Measurements from ENCODE around the gene FLYWCH1. TPM values are rescaled to one million over a fixed set of nuclear protein-coding genes. Genes with fewer than 3 reads are reported as not detected.

Gene FLYWCH1
- total RNA-seq, 2 donors from 2014 or later = 18.5 to 28.4 TPM

- DNase-seq = no peak
These were observed 73.7 kb downstream of the FLYWCH1 start for GRCh38 chr16:2985462-2985861.

DNA sequence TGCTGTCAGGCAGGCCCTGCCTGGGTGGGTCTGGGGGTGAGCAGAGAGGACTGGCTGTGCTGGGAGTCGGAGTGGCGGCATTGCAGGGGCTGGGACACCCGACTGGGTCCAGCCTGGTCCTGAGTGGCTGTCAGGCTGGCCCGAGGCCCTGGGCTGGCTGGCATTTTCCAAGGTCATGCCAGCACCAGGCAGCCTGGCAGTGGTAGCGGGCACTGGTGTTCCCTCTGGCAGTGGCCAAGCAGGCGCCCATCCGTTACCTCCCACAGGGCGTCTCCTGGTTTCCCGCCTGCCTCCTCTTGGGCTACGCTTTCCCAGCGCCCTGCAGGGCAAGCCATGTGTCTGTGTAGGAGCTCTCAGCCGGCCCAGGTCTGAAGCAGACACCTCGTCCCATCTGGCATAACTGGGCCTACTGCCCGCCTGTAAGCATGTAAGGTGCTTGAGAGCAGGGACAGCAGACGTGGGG is 74.2 kb downstream of the FLYWCH1 start:
- Histone ChIP-seq H3K36me3 (no peaks in the 10 kb centered on the region), H3K4me1 (peaks cover 3% of the 10 kb centered on the region), H3K27ac (no peak overlapping the region), H3K9me3 (no peaks in the 10 kb centered on the region), H3K27me3 (no peaks in the 10 kb centered on the region), H3K9ac (ENCODE audit: low read depth in 2 of 2, low read length in 2 of 2) (no peak overlapping the region), H3K4me3 (no peak overlapping the region)
- TF ChIP-seq, protein P1, sequence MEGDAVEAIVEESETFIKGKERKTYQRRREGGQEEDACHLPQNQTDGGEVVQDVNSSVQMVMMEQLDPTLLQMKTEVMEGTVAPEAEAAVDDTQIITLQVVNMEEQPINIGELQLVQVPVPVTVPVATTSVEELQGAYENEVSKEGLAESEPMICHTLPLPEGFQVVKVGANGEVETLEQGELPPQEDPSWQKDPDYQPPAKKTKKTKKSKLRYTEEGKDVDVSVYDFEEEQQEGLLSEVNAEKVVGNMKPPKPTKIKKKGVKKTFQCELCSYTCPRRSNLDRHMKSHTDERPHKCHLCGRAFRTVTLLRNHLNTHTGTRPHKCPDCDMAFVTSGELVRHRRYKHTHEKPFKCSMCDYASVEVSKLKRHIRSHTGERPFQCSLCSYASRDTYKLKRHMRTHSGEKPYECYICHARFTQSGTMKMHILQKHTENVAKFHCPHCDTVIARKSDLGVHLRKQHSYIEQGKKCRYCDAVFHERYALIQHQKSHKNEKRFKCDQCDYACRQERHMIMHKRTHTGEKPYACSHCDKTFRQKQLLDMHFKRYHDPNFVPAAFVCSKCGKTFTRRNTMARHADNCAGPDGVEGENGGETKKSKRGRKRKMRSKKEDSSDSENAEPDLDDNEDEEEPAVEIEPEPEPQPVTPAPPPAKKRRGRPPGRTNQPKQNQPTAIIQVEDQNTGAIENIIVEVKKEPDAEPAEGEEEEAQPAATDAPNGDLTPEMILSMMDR (IDR thresholded peaks at IDR 0.05) = no peak
- no peak for DNase-seq
- intact Hi-C loops (cut with DNase I) = no loop called here

More at GRCh38 chr16:2985462-2985861, 73.7 kb downstream of the FLYWCH1 start:
- no peaks in the 10 kb centered on the region for H3K36me3 ChIP-seq
- H3K9me3 ChIP-seq = no peaks in the 10 kb centered on the region
- peaks cover 3% of the 10 kb centered on the region for H3K4me1 ChIP-seq
- intact Hi-C loops (cut with DNase I) = no loop called here
- H3K27ac ChIP-seq = no peak overlapping the region
- H3K4me3 ChIP-seq = no peak overlapping the region
- no peaks in the 10 kb centered on the region for H3K27me3 ChIP-seq
- no peak overlapping the region for H3K9ac ChIP-seq (ENCODE audit: low read depth in 2 of 2, low read length in 2 of 2)
- TF ChIP-seq, protein P1 (IDR thresholded peaks at IDR 0.05) = no peak

GRCh38 chr16:2986623-2987188 is 75.0 kb downstream of the FLYWCH1 start:
- H3K27ac ChIP-seq = no peak overlapping the region
- no peak overlapping the region for H3K4me3 ChIP-seq
- no peak overlapping the region for H3K9ac ChIP-seq (ENCODE audit: low read depth in 2 of 2, low read length in 2 of 2)
- H3K4me1 ChIP-seq = peaks cover 3% of the 10 kb centered on the region
- no peak for DNase-seq
- intact Hi-C loops (cut with DNase I) = no loop called here
- TF ChIP-seq, protein P1 (IDR thresholded peaks at IDR 0.05) = no peak
- no peaks in the 10 kb centered on the region for H3K27me3 ChIP-seq
- no peaks in the 10 kb centered on the region for H3K9me3 ChIP-seq
- H3K36me3 ChIP-seq = no peaks in the 10 kb centered on the region

GRCh38 chr16:2987286-2987685 is 75.6 kb downstream of the FLYWCH1 start:
- Histone ChIP-seq H3K4me1 (peaks cover 3% of the 10 kb centered on the region), H3K36me3 (no peaks in the 10 kb centered on the region), H3K9me3 (no peaks in the 10 kb centered on the region), H3K27ac (no peak overlapping the region), H3K4me3 (no peak overlapping the region), H3K9ac (ENCODE audit: low read depth in 2 of 2, low read length in 2 of 2) (no peak overlapping the region), H3K27me3 (no peaks in the 10 kb centered on the region)
- no peak for DNase-seq
- TF ChIP-seq, protein P1 (IDR thresholded peaks at IDR 0.05) = no peak
- intact Hi-C loops (cut with DNase I) = no loop called here

- intact Hi-C loops (cut with DNase I) = no loop called here
- TF ChIP-seq, protein P1 (IDR thresholded peaks at IDR 0.05) = no peak
- no peaks in the 10 kb centered on the region for H3K36me3 ChIP-seq
- H3K4me3 ChIP-seq = no peak overlapping the region
- no peaks in the 10 kb centered on the region for H3K9me3 ChIP-seq
- no peak for DNase-seq
- no peak overlapping the region for H3K27ac ChIP-seq
- no peaks in the 10 kb centered on the region for H3K27me3 ChIP-seq
- H3K4me1 ChIP-seq = peaks cover 3% of the 10 kb centered on the region
- H3K9ac ChIP-seq (ENCODE audit: low read depth in 2 of 2, low read length in 2 of 2) = no peak overlapping the region
These were observed 76.1 kb downstream of the FLYWCH1 start for GRCh38 chr16:2987833-2988232.

All from colonic mucosa (tissue), 4 donors.